ENCODE measurements around the gene ATP6V1D.

ATP6V1D gene

GRCh38 chr14:67371247-67372148 is 11.9 kb upstream of the ATP6V1D start:
- H3K4me3 ChIP-seq (ENCODE audit: low read depth, low read length) = no peak overlapping the region

GRCh38 chr14:67370830-67371229 is 11.2 kb upstream of the ATP6V1D start:
- no peak for TF ChIP-seq CTCF (IDR thresholded peaks at IDR 0.05; ENCODE audit: borderline replicate concordance, insufficient read depth, low read depth, low read length)
- H3K4me3 ChIP-seq (ENCODE audit: low read depth, low read length) = no peak overlapping the region

More at GRCh38 chr14:67371247-67372148, 11.9 kb upstream of the ATP6V1D start:
- no peak for TF ChIP-seq CTCF (IDR thresholded peaks at IDR 0.05; ENCODE audit: borderline replicate concordance, insufficient read depth, low read depth, low read length)

- TF ChIP-seq CTCF (IDR thresholded peaks at IDR 0.05; ENCODE audit: borderline replicate concordance, insufficient read depth, low read depth, low read length) = no peak
- H3K4me3 ChIP-seq (ENCODE audit: low read depth, low read length) = no peak overlapping the region
These were observed 5.9 kb upstream of the ATP6V1D start for GRCh38 chr14:67365476-67365875.

DNA sequence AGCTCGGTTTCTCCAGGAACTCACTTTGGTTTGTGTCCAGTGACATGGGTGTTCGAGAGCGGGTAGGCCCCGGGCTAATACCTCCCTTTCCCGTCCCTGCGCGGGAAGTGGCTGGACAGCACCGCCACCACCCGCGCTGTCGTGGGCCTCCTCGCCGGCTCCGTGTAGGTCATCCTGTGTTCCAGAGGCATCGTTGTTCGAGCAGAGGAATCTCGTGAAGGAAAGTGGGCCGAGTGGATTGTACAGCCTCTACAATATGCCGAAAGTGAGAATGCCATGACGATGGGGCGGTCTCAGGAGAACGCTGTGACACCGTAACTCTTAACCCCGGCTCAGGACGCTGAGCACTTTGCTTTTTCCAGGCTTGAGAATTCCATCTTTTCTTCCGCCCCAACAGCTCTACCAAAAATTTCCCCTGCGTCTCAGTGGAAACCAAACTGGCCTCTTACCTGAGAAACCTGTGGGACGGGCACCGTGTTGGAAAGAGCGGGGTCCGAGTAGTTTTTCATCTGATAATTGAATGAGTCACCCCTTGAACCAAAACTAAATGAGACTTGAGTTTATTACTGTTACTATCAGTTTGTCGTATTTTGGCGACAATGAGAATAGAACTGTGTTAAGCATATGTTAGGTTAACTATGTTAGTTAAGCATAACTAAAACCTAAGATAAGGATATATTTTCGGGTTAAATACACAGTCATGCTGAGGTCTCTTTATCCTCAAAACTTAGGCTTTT is 1.0 kb upstream of the ATP6V1D start:
- H3K4me3 ChIP-seq (ENCODE audit: low read depth, low read length) = peak overlapping the region; percentile 98
- no peak for TF ChIP-seq CTCF (IDR thresholded peaks at IDR 0.05; ENCODE audit: borderline replicate concordance, insufficient read depth, low read depth, low read length)

- peak overlapping the region; percentile 84 for H3K4me3 ChIP-seq (ENCODE audit: low read depth, low read length)
- no peak for TF ChIP-seq CTCF (IDR thresholded peaks at IDR 0.05; ENCODE audit: borderline replicate concordance, insufficient read depth, low read depth, low read length)
These were observed 455 bp downstream of the ATP6V1D start for GRCh38 chr14:67358924-67359774.

DNA sequence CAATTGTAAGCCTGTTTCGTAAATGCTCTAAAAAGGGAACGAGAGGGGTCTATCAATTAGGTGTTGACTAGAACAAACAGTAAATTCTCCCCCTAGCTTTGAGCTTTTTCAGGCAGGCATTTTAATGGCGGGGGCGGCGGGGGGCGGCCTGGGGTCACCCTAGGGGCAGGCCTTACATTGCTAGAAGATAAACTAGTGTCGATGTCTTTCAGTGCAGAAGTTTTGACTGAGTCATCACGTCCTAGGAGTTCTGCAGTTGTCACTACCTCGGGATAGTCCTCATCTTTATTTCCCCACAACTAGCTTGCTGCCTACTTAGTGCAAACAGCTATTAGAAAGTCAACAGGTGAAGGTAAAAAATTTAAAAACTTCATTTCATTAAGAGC is 1.6 kb downstream of the ATP6V1D start:
- no peak overlapping the region for H3K4me3 ChIP-seq (ENCODE audit: low read depth, low read length)
- no peak for TF ChIP-seq CTCF (IDR thresholded peaks at IDR 0.05; ENCODE audit: borderline replicate concordance, insufficient read depth, low read depth, low read length)
